ENCODE measurements around the gene SLC44A3. TPM values are rescaled to one million over a fixed set of nuclear protein-coding genes. Genes with fewer than 3 reads are reported as not detected.

Gene SLC44A3
- polyA plus RNA-seq, 1 donor: 70.5 TPM

GRCh38 chr1:94927405-94928175 is 107.4 kb downstream of the SLC44A3 start:
- Histone ChIP-seq H3K9me3 (ENCODE audit: control insufficient read depth, low read depth, low read length) (no peaks in the 10 kb centered on the region), H3K27me3 (ENCODE audit: control insufficient read depth, insufficient read depth, low read length) (peaks cover 23% of the 10 kb centered on the region), H3K27ac (ENCODE audit: low read length) (peak overlapping the region; percentile 70), H3K4me3 (ENCODE audit: low read length) (peak overlapping the region; percentile 46), H3K36me3 (ENCODE audit: control insufficient read depth, insufficient read depth, low read length) (no peaks in the 10 kb centered on the region), H3K4me1 (ENCODE audit: control insufficient read depth, insufficient read depth, low read length) (peaks cover 8% of the 10 kb centered on the region)
- DNase-seq: no peak
- WGBS (ENCODE audit: insufficient coverage, low lambda C conversion rate): 53% methylated on average over 3 of the region's 40 CpGs

DNA sequence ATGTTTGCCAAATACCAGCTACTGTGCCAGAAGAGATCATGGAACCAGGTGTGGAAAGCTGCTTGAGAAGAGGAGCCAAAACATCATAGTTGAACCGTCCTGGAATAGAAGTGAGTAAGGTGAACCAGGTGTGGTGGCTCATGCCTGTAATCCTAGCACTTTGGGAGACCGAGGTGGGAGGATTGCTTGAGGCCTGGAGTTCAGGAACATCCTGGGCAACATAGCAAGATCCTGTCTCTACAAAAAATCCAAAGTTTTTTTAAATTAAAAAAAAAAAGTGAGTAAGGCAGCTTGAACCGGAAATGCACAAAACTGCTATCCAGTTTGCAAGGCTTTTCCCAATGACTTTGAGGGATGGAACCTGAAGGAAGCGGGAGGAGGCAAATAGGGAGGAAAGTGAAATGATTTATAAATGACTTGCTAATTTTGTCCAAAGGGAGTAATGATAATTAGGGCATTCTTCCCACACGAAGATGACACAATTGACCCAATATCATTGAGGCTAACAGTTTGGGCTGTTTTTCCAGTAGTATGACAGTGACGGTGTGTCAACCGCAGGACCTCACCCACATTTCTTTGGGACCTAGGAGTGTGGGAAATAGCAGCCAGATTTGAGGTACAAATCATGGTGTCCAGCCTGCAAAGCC is 108.3 kb downstream of the SLC44A3 start:
- 100% methylated on average over 2 of the region's 7 CpGs for WGBS (ENCODE audit: insufficient coverage, low lambda C conversion rate)
- Histone ChIP-seq H3K36me3 (ENCODE audit: control insufficient read depth, insufficient read depth, low read length) (no peaks in the 10 kb centered on the region), H3K4me3 (ENCODE audit: low read length) (no peak overlapping the region), H3K27me3 (ENCODE audit: control insufficient read depth, insufficient read depth, low read length) (peaks cover 23% of the 10 kb centered on the region), H3K4me1 (ENCODE audit: control insufficient read depth, insufficient read depth, low read length) (peaks cover 3% of the 10 kb centered on the region), H3K9me3 (ENCODE audit: control insufficient read depth, low read depth, low read length) (no peaks in the 10 kb centered on the region), H3K27ac (ENCODE audit: low read length) (no peak overlapping the region)
- DNase-seq: no peak

- peaks cover 22% of the 10 kb centered on the region for H3K27me3 ChIP-seq (ENCODE audit: control insufficient read depth, insufficient read depth, low read length)
- no peaks in the 10 kb centered on the region for H3K9me3 ChIP-seq (ENCODE audit: control insufficient read depth, low read depth, low read length)
- H3K4me3 ChIP-seq (ENCODE audit: low read length): no peak overlapping the region
- H3K4me1 ChIP-seq (ENCODE audit: control insufficient read depth, insufficient read depth, low read length): peaks cover 3% of the 10 kb centered on the region
- 43% methylated on average over 2 of the region's 11 CpGs for WGBS (ENCODE audit: insufficient coverage, low lambda C conversion rate)
- DNase-seq: no peak
- H3K36me3 ChIP-seq (ENCODE audit: control insufficient read depth, insufficient read depth, low read length): no peaks in the 10 kb centered on the region
- no peak overlapping the region for H3K27ac ChIP-seq (ENCODE audit: low read length)
These were observed 109.4 kb downstream of the SLC44A3 start for GRCh38 chr1:94929351-94930217.

- no peak overlapping the region for H3K4me3 ChIP-seq (ENCODE audit: low read length)
- WGBS (ENCODE audit: insufficient coverage, low lambda C conversion rate): no CpG with 5 or more reads among the region's 7 CpGs
- H3K27me3 ChIP-seq (ENCODE audit: control insufficient read depth, insufficient read depth, low read length): peaks cover 9% of the 10 kb centered on the region
These were observed 111.2 kb downstream of the SLC44A3 start for GRCh38 chr1:94931254-94931841.

DNA sequence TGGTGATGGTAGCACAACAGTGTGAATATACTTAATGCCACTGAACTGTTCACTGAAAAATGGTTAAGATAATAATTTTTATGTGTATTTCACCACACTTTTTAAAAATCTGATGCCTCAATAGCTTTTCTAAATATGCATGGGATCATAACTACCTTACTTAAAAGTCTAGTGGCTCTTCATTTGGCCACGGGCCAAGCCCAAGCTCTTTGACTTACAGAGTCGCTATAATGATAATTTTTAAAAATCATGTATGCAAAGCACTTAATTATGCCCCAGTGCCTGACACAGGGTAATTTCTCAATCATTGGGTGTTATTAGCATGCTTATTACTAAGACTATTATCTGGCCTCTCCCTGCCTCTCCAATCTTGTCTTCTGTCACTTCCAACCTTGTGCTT is 114.4 kb downstream of the SLC44A3 start:
- Histone ChIP-seq H3K4me3 (ENCODE audit: low read length) (no peak overlapping the region), H3K4me1 (ENCODE audit: control insufficient read depth, insufficient read depth, low read length) (no peaks in the 10 kb centered on the region), H3K27ac (ENCODE audit: low read length) (no peak overlapping the region), H3K27me3 (ENCODE audit: control insufficient read depth, insufficient read depth, low read length) (peaks cover 2% of the 10 kb centered on the region), H3K9me3 (ENCODE audit: control insufficient read depth, low read depth, low read length) (no peaks in the 10 kb centered on the region), H3K36me3 (ENCODE audit: control insufficient read depth, insufficient read depth, low read length) (no peaks in the 10 kb centered on the region)
- 90% methylated on average over 2 of the region's 2 CpGs for WGBS (ENCODE audit: insufficient coverage, low lambda C conversion rate)
- no peak for DNase-seq

More at GRCh38 chr1:94931254-94931841, 111.2 kb downstream of the SLC44A3 start:
- DNase-seq: no peak
- H3K9me3 ChIP-seq (ENCODE audit: control insufficient read depth, low read depth, low read length): no peaks in the 10 kb centered on the region
- H3K4me1 ChIP-seq (ENCODE audit: control insufficient read depth, insufficient read depth, low read length): peaks cover 3% of the 10 kb centered on the region
- H3K27ac ChIP-seq (ENCODE audit: low read length): no peak overlapping the region
- no peaks in the 10 kb centered on the region for H3K36me3 ChIP-seq (ENCODE audit: control insufficient read depth, insufficient read depth, low read length)

- Histone ChIP-seq H3K36me3 (ENCODE audit: control insufficient read depth, insufficient read depth, low read length) (no peaks in the 10 kb centered on the region), H3K27me3 (ENCODE audit: control insufficient read depth, insufficient read depth, low read length) (no peaks in the 10 kb centered on the region), H3K4me3 (ENCODE audit: low read length) (no peak overlapping the region), H3K27ac (ENCODE audit: low read length) (no peak overlapping the region), H3K9me3 (ENCODE audit: control insufficient read depth, low read depth, low read length) (no peaks in the 10 kb centered on the region), H3K4me1 (ENCODE audit: control insufficient read depth, insufficient read depth, low read length) (no peaks in the 10 kb centered on the region)
- DNase-seq: no peak
- 100% methylated on average over 1 of the region's 1 CpG for WGBS (ENCODE audit: insufficient coverage, low lambda C conversion rate)
These were observed 114.9 kb downstream of the SLC44A3 start for GRCh38 chr1:94935034-94935433.

DNA sequence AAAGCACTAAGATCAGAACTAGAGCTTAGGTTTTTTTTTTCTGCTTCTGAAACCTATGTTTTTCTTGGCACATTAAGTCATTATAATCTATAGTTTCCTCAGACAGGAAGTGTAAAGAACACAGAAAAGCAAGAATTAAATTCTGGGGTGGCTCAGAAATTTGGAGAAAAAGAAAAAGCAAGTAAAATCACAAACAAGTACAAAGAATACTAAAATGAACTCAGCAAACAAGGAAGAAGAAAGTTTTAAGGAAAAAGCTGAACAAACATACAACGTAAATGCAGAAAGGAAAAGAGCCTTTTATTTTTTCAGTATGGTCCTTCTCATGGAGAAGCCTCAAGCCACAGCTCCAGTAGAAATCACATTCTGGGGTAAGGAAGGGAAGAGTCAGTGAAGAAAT is 115.3 kb downstream of the SLC44A3 start:
- Histone ChIP-seq H3K9me3 (ENCODE audit: control insufficient read depth, low read depth, low read length) (no peaks in the 10 kb centered on the region), H3K4me1 (ENCODE audit: control insufficient read depth, insufficient read depth, low read length) (no peaks in the 10 kb centered on the region), H3K27ac (ENCODE audit: low read length) (no peak overlapping the region), H3K36me3 (ENCODE audit: control insufficient read depth, insufficient read depth, low read length) (no peaks in the 10 kb centered on the region), H3K27me3 (ENCODE audit: control insufficient read depth, insufficient read depth, low read length) (no peaks in the 10 kb centered on the region), H3K4me3 (ENCODE audit: low read length) (no peak overlapping the region)
- 80% methylated on average over 1 of the region's 1 CpG for WGBS (ENCODE audit: insufficient coverage, low lambda C conversion rate)
- no peak for DNase-seq

DNA sequence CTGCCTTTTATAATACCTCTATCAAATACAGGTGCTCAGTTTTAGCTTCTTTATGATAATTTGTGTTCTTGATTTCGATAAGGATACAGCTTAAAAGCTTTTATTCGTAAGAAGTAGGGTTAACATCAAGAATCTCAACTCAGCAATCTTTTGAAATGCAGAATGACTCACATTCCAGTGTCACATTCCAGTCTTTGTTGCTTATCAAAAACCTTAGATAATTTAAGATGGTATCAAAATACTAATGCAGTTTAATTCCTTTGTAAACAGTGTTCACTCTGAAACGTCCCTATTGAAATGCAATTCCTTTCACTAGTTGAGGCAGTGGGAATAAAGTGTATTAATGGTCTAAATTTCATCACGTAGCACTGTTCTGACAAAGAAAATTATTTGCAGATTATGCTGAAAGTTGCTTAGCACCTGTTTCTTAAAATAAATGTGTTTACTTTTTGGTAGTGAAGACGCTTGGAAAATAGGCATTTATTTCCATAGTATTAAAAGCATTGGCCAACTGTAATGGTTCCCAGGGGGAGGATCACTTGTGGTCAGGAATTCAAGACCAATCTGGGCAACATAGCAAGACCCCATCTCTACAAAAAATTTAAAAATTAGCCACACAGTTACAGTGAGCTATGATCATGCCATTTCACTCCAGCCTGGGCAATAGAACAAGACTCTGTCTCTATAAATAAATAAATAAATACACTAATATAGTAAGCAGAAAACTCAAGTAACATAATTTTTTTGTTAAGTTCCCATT is 116.9 kb downstream of the SLC44A3 start:
- Histone ChIP-seq H3K27me3 (ENCODE audit: control insufficient read depth, insufficient read depth, low read length) (no peaks in the 10 kb centered on the region), H3K27ac (ENCODE audit: low read length) (no peak overlapping the region), H3K4me1 (ENCODE audit: control insufficient read depth, insufficient read depth, low read length) (no peaks in the 10 kb centered on the region), H3K9me3 (ENCODE audit: control insufficient read depth, low read depth, low read length) (no peaks in the 10 kb centered on the region), H3K4me3 (ENCODE audit: low read length) (no peak overlapping the region), H3K36me3 (ENCODE audit: control insufficient read depth, insufficient read depth, low read length) (no peaks in the 10 kb centered on the region)
- no peak for DNase-seq
- 14% methylated on average over 3 of the region's 5 CpGs for WGBS (ENCODE audit: insufficient coverage, low lambda C conversion rate)

DNA sequence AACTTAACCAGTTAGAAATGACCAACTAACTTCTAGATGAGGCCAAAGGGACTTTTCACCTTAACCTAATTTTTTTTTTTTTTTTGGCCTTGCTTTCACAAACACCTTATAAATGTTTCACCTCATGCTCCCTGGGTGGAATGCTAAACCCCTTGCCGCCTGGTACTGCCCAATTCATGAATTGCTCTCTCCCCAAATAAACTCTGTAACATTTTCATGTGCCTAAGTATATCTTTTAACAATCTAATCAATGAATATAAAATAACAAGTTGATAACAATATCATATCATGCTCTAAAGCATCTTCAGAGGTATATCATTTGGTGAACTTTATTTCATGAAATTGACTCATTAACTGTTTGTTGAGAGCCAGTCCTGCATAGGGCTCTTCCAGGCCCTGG is 117.7 kb downstream of the SLC44A3 start:
- Histone ChIP-seq H3K36me3 (ENCODE audit: control insufficient read depth, insufficient read depth, low read length) (no peaks in the 10 kb centered on the region), H3K9me3 (ENCODE audit: control insufficient read depth, low read depth, low read length) (no peaks in the 10 kb centered on the region), H3K4me3 (ENCODE audit: low read length) (no peak overlapping the region), H3K27me3 (ENCODE audit: control insufficient read depth, insufficient read depth, low read length) (no peaks in the 10 kb centered on the region), H3K27ac (ENCODE audit: low read length) (no peak overlapping the region), H3K4me1 (ENCODE audit: control insufficient read depth, insufficient read depth, low read length) (no peaks in the 10 kb centered on the region)
- 60% methylated on average over 1 of the region's 1 CpG for WGBS (ENCODE audit: insufficient coverage, low lambda C conversion rate)
- DNase-seq: no peak
